ENCODE measurements around the gene PHETA2. TPM values are rescaled to one million over a fixed set of nuclear protein-coding genes. Genes with fewer than 3 reads are reported as not detected.

PHETA2 gene
- total RNA-seq, 1 experiment from 2014 or later, result 5.7 TPM

- Mint-ChIP-seq H3K4me3 (no peak overlapping the region), H3K9me3 (no peaks in the 10 kb centered on the region), H3K36me3 (no peaks in the 10 kb centered on the region), H3K27me3 (ENCODE audit: low read depth) (peaks cover 19% of the 10 kb centered on the region), H3K4me1 (peaks cover 3% of the 10 kb centered on the region; the same call in 1 of the 2 replicates), H3K27ac (no peak overlapping the region)
- DNase-seq (ENCODE audit: low spot score) (peak; percentile 31), ATAC-seq (peak; percentile 81)
- no peak for TF ChIP-seq OVOL2 (CRISPR knock-in tag; IDR thresholded peaks at IDR 0.05; ENCODE audit: borderline replicate concordance)
- TF ChIP-seq CREM (CRISPR knock-in tag; IDR thresholded peaks at IDR 0.05), result no peak
- no peak for TF ChIP-seq MXD4 (CRISPR knock-in tag; IDR thresholded peaks at IDR 0.05; ENCODE audit: borderline replicate concordance)
- no peak for TF ChIP-seq ZNF317 (CRISPR knock-in tag; IDR thresholded peaks at IDR 0.05; ENCODE audit: borderline replicate concordance, low read depth)
- TF ChIP-seq ZNF219 (CRISPR knock-in tag; IDR thresholded peaks at IDR 0.05; ENCODE audit: borderline replicate concordance), result no peak
- no peak for TF ChIP-seq ZNF281 (CRISPR knock-in tag; IDR thresholded peaks at IDR 0.05)
- no peak for TF ChIP-seq RELA (CRISPR knock-in tag; IDR thresholded peaks at IDR 0.05; ENCODE audit: borderline replicate concordance)
- TF ChIP-seq, protein P1, sequence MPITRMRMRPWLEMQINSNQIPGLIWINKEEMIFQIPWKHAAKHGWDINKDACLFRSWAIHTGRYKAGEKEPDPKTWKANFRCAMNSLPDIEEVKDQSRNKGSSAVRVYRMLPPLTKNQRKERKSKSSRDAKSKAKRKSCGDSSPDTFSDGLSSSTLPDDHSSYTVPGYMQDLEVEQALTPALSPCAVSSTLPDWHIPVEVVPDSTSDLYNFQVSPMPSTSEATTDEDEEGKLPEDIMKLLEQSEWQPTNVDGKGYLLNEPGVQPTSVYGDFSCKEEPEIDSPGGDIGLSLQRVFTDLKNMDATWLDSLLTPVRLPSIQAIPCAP (CRISPR knock-in tag; IDR thresholded peaks at IDR 0.05), result no peak
- TF ChIP-seq KAT7 (CRISPR knock-in tag; IDR thresholded peaks at IDR 0.05; ENCODE audit: borderline replicate concordance), result no peak
- TF ChIP-seq ETV6 (CRISPR knock-in tag; IDR thresholded peaks at IDR 0.05), result no peak
- TF ChIP-seq SOX15 (CRISPR knock-in tag; IDR thresholded peaks at IDR 0.05), result no peak
- TF ChIP-seq, protein P2, sequence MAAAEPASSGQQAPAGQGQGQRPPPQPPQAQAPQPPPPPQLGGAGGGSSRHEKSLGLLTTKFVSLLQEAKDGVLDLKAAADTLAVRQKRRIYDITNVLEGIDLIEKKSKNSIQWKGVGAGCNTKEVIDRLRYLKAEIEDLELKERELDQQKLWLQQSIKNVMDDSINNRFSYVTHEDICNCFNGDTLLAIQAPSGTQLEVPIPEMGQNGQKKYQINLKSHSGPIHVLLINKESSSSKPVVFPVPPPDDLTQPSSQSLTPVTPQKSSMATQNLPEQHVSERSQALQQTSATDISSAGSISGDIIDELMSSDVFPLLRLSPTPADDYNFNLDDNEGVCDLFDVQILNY (CRISPR knock-in tag; IDR thresholded peaks at IDR 0.05), result no peak
- ChIA-PET POLR2A (no interaction called here), CTCF (no interaction called here)
Measured at GRCh38 chr22:42026705-42027104, 47.3 kb upstream of the PHETA2 start.

DNA sequence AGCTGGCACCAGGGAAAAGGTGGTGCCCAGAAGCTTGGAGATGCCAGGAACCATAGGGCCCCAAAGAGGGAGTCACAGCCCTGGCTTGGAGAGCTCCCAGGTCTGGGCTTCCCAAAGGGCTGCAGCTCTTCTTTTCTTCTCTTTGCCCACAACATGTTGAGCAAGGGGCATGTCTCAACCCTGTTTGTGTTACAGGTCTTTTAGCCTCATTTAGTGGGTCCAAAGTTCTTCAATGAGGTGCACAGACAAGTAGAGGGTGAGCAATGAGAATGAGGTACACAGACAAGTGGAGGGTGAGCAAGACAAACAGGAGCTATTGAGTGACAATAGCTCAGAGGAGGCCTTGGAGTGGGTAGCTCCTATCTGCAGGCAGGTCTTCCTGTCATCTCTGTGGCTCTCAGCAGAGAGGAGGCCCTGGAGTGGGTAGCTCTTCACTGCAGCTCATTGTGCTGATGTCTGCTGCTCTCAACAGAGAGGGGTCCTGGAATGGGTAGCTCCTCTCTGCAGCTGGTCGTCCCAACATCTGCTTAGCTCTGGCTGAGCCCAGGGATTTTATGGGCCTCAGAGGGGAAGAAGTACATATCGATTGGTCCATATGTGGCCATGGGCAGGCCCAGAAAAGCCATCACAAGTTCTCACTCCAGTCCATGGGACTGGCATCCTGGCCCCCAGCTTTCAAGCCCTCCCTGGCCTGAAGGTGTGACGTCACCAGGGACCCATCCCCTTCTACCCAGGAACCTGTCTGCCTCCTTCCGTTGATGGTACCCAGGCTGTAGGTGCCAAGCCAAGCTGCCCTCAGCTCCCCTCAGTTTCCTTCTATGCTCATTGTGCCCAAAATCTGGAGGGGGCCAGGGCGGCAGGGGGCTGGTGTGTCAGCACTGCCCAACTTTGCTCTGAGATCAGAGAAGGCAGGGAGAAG is 40.5 kb upstream of the PHETA2 start:
- Mint-ChIP-seq H3K27ac (no peak overlapping the region), H3K4me1 (no peaks in the 10 kb centered on the region), H3K9me3 (peaks cover 27% of the 10 kb centered on the region), H3K4me3 (no peak overlapping the region), H3K36me3 (peaks cover 10% of the 10 kb centered on the region), H3K27me3 (ENCODE audit: low read depth) (peaks cover 36% of the 10 kb centered on the region)
- CTCF ChIA-PET, result no interaction called here
- DNase-seq (ENCODE audit: low spot score), result no peak
- no peak for TF ChIP-seq NR2C2 (CRISPR knock-in tag; IDR thresholded peaks at IDR 0.05)
- TF ChIP-seq KAT7 (CRISPR knock-in tag; IDR thresholded peaks at IDR 0.05; ENCODE audit: borderline replicate concordance), result no peak
- no peak for TF ChIP-seq TCF7 (CRISPR knock-in tag; IDR thresholded peaks at IDR 0.05; ENCODE audit: low read depth)
- no peak for TF ChIP-seq ZNF263 (CRISPR knock-in tag; IDR thresholded peaks at IDR 0.05; ENCODE audit: low read depth)
- TF ChIP-seq USF1 (CRISPR knock-in tag; IDR thresholded peaks at IDR 0.05), result no peak
- TF ChIP-seq HMGA2 (CRISPR knock-in tag; IDR thresholded peaks at IDR 0.05), result no peak
- POLR2A ChIA-PET, result no interaction called here
- no peak for ATAC-seq

GRCh38 chr22:42035256-42035655 is 38.8 kb upstream of the PHETA2 start:
- no peaks in the 10 kb centered on the region for H3K4me1 Mint-ChIP-seq
- ChIA-PET CTCF (no interaction called here), POLR2A (no interaction called here)
- no peak overlapping the region for H3K4me3 Mint-ChIP-seq
- ATAC-seq (no peak), DNase-seq (ENCODE audit: low spot score) (no peak)
- no peak overlapping the region for H3K27ac Mint-ChIP-seq
- peaks cover 10% of the 10 kb centered on the region for H3K36me3 Mint-ChIP-seq
- H3K27me3 Mint-ChIP-seq (ENCODE audit: low read depth), result peaks cover 36% of the 10 kb centered on the region
- peaks cover 27% of the 10 kb centered on the region for H3K9me3 Mint-ChIP-seq
- TF ChIP-seq, protein P3, sequence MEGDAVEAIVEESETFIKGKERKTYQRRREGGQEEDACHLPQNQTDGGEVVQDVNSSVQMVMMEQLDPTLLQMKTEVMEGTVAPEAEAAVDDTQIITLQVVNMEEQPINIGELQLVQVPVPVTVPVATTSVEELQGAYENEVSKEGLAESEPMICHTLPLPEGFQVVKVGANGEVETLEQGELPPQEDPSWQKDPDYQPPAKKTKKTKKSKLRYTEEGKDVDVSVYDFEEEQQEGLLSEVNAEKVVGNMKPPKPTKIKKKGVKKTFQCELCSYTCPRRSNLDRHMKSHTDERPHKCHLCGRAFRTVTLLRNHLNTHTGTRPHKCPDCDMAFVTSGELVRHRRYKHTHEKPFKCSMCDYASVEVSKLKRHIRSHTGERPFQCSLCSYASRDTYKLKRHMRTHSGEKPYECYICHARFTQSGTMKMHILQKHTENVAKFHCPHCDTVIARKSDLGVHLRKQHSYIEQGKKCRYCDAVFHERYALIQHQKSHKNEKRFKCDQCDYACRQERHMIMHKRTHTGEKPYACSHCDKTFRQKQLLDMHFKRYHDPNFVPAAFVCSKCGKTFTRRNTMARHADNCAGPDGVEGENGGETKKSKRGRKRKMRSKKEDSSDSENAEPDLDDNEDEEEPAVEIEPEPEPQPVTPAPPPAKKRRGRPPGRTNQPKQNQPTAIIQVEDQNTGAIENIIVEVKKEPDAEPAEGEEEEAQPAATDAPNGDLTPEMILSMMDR (IDR thresholded peaks at IDR 0.05), result no peak
- TF ChIP-seq JUN (CRISPR knock-in tag; IDR thresholded peaks at IDR 0.05), result no peak
- TF ChIP-seq, protein P2 (CRISPR knock-in tag; IDR thresholded peaks at IDR 0.05), result no peak
- TF ChIP-seq NFATC4 (CRISPR knock-in tag; IDR thresholded peaks at IDR 0.05), result no peak
- TF ChIP-seq ZNF396 (CRISPR knock-in tag; IDR thresholded peaks at IDR 0.05; ENCODE audit: borderline replicate concordance), result no peak

Measured in WTC11 (cell line).